Upper lobe of right lung (tissue), 1 donor: Measurements from ENCODE around the gene DNAJC3. TPM values are rescaled to one million over a fixed set of nuclear protein-coding genes. Genes with fewer than 3 reads are reported as not detected.
A peak's percentile ranks its signal among the peaks of the same experiment; 100 is the strongest.
"Not testable (repeated sequence)": the region's sequence is repeated elsewhere in the genome, so short reads cannot be mapped to it uniquely, and the experiment has no call there.

Experiments
- ATAC-seq: fragments of 200-7000 bp; cut with Tn5 transposase; one replicate; pipeline ENCODE4 v1.9.1; 2020; ENCODE audit warnings: mild to moderate bottlenecking, moderate library complexity
- DNase-seq: peaks from one replicate; pipeline ENCODE4 v3.0.0-alpha.2; 2020
- H3K27ac ChIP-seq: fragments of 200-600 bp; one replicate; pipeline ENCODE4 v1.8.0; 2022
- H3K27me3 ChIP-seq: fragments of 200-600 bp; one replicate; pipeline ENCODE4 v1.8.0; 2022; ENCODE audit warnings: mild to moderate bottlenecking
- H3K36me3 ChIP-seq: fragments of 200-600 bp; one replicate; pipeline ENCODE4 v1.8.0; 2022
- H3K4me1 ChIP-seq: fragments of 200-600 bp; one replicate; pipeline ENCODE4 v1.8.0; 2022
- H3K4me3 ChIP-seq: fragments of 200-600 bp; one replicate; pipeline ENCODE4 v1.8.0; 2022; ENCODE audit warnings: mild to moderate bottlenecking
- H3K9me3 ChIP-seq: fragments of 200-600 bp; one replicate; pipeline ENCODE4 v1.8.0; 2022
- intact Hi-C: fragments of 100-400 bp; cut with DNase I; formaldehyde crosslinking; loops from one replicate; pipeline ENCODE4 v1.11.0; 2022
- total RNA-seq: library from RNA; stranded (reverse); fragmentation: NEBNext Ultra II Directional; extraction: Animal tissue kit (Norgen Biotek cat#: 25700); gene quantifications from one replicate; pipeline ENCODE4 v1.2.1, GENCODE V29; 2021
- TF ChIP-seq, protein P1 (sequence below): fragments of 200-600 bp; IDR thresholded peaks from one replicate; pipeline ENCODE4 v1.8.0; 2022; ENCODE audit warnings: antibody characterized with exemption
- donor health status: DM: no; HTN: yes; CAD: no; lungs with severe emphysema.

The DNAJC3 gene
- total RNA-seq, 1 donor from 2014 or later = 67.9 TPM

- no peaks in the 10 kb centered on the region for H3K27me3 ChIP-seq
- peaks cover 4% of the 10 kb centered on the region for H3K4me1 ChIP-seq
- no peaks in the 10 kb centered on the region for H3K9me3 ChIP-seq
- no peak overlapping the region for H3K27ac ChIP-seq
- intact Hi-C loops = no loop called here
- TF ChIP-seq, protein P1, sequence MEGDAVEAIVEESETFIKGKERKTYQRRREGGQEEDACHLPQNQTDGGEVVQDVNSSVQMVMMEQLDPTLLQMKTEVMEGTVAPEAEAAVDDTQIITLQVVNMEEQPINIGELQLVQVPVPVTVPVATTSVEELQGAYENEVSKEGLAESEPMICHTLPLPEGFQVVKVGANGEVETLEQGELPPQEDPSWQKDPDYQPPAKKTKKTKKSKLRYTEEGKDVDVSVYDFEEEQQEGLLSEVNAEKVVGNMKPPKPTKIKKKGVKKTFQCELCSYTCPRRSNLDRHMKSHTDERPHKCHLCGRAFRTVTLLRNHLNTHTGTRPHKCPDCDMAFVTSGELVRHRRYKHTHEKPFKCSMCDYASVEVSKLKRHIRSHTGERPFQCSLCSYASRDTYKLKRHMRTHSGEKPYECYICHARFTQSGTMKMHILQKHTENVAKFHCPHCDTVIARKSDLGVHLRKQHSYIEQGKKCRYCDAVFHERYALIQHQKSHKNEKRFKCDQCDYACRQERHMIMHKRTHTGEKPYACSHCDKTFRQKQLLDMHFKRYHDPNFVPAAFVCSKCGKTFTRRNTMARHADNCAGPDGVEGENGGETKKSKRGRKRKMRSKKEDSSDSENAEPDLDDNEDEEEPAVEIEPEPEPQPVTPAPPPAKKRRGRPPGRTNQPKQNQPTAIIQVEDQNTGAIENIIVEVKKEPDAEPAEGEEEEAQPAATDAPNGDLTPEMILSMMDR = no peak
- H3K4me3 ChIP-seq = no peak overlapping the region
- ATAC-seq (no peak), DNase-seq (no peak)
- H3K36me3 ChIP-seq = no peaks in the 10 kb centered on the region
Measured at GRCh38 chr13:95689582-95689926, 12.6 kb downstream of the DNAJC3 start.

- DNase-seq = not testable (repeated sequence)
Measured at GRCh38 chr13:95690986-95691385, 14.0 kb downstream of the DNAJC3 start.

GRCh38 chr13:95697052-95697680, 20.2 kb downstream of the DNAJC3 start:
- TF ChIP-seq, protein P1 = no peak
- no peaks in the 10 kb centered on the region for H3K27me3 ChIP-seq
- intact Hi-C loops = no loop called here
- ATAC-seq (no peak), DNase-seq (no peak)
- H3K36me3 ChIP-seq = no peaks in the 10 kb centered on the region
- no peaks in the 10 kb centered on the region for H3K4me1 ChIP-seq
- H3K9me3 ChIP-seq = no peaks in the 10 kb centered on the region
- no peak overlapping the region for H3K27ac ChIP-seq
- no peak overlapping the region for H3K4me3 ChIP-seq

More at GRCh38 chr13:95690986-95691385, 14.0 kb downstream of the DNAJC3 start:
- ATAC-seq, H3K4me1 ChIP-seq, H3K27ac ChIP-seq, H3K36me3 ChIP-seq, H3K4me3 ChIP-seq, H3K9me3 ChIP-seq, intact Hi-C loops, H3K27me3 ChIP-seq: not testable (repeated sequence)

DNA sequence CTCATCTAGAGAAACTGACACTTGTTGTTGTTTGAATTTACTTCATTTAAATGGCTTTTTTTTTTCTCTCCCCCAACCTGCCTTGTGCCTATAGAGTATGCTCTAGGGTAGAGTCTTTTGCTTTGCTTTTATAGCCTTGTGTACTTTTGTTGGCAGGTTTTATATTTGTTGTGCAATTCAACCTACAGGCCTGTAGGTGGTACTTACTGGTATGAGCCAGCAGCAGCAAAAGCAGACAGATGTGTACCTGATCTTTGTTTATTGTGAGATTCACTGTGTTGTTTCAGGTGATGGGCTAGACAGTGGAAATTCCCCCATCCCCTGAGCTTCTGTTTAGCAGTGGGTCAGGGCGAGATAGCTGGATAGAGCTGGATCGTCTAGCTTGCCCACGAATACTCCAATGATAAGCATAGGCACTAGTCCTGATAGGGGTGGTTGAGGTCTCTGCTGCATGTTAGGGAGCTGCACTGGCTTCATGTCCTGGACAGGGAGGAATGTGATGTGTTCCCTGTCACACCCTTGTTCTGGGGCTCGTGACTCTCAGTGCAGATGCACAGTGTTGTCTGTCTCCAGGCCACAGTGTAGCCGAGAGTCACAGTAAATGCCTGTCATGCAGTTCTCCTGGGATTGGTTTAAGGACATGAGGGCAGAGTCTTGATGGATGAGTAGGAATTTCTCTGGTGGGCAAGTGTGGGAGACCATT, 21.3 kb downstream of the DNAJC3 start:
- no peak overlapping the region for H3K4me3 ChIP-seq
- intact Hi-C loops = no loop called here
- H3K27me3 ChIP-seq = no peaks in the 10 kb centered on the region
- no peaks in the 10 kb centered on the region for H3K9me3 ChIP-seq
- no peaks in the 10 kb centered on the region for H3K36me3 ChIP-seq
- peak; percentile 35 for ATAC-seq
- TF ChIP-seq, protein P1 = no peak
- no peak overlapping the region for H3K27ac ChIP-seq
- no peak for DNase-seq
- H3K4me1 ChIP-seq = peaks cover 2% of the 10 kb centered on the region

GRCh38 chr13:95703576-95703975, 26.6 kb downstream of the DNAJC3 start:
- peaks cover 8% of the 10 kb centered on the region for H3K4me1 ChIP-seq
- H3K27me3 ChIP-seq = no peaks in the 10 kb centered on the region
- H3K9me3 ChIP-seq = no peaks in the 10 kb centered on the region
- no peaks in the 10 kb centered on the region for H3K36me3 ChIP-seq
- no peak overlapping the region for H3K27ac ChIP-seq
- no peak for ATAC-seq
- TF ChIP-seq, protein P1 = no peak
- no peak overlapping the region for H3K4me3 ChIP-seq
- intact Hi-C loops = no loop called here
- no peak for DNase-seq

GRCh38 chr13:95704510-95704909, 27.6 kb downstream of the DNAJC3 start:
- TF ChIP-seq, protein P1 = no peak
- intact Hi-C loops = no loop called here
- no peak for ATAC-seq
- no peak overlapping the region for H3K4me3 ChIP-seq
- no peaks in the 10 kb centered on the region for H3K27me3 ChIP-seq
- H3K36me3 ChIP-seq = no peaks in the 10 kb centered on the region
- H3K9me3 ChIP-seq = no peaks in the 10 kb centered on the region
- peaks cover 8% of the 10 kb centered on the region for H3K4me1 ChIP-seq
- DNase-seq = no peak
- no peak overlapping the region for H3K27ac ChIP-seq
